HEK293 (cell line): ENCODE measurements around the gene JTB.

Experiments used
- GLIS1 ChIP-seq: fragments of 450-650 bp; formaldehyde crosslinking; IDR thresholded peaks from 2 replicates; pipeline ENCODE4 v1.5.1; 2016; ENCODE audit warnings: missing biosample characterization, missing genetic modification characterization
- INSM2 ChIP-seq: fragments of 450-650 bp; formaldehyde crosslinking; IDR thresholded peaks from 2 replicates; pipeline ENCODE4 v1.5.1; 2016; ENCODE audit warnings: missing biosample characterization, missing genetic modification characterization
- KLF1 ChIP-seq: fragments of 450-650 bp; formaldehyde crosslinking; IDR thresholded peaks from 2 replicates; pipeline ENCODE4 v1.5.1; 2016; ENCODE audit warnings: missing biosample characterization, missing genetic modification characterization
- YY1 ChIP-seq: fragments of 450-650 bp; formaldehyde crosslinking; IDR thresholded peaks from 2 replicates; pipeline ENCODE4 v1.5.1; 2018; ENCODE audit warnings: missing biosample characterization, missing genetic modification characterization
- ZBTB20 ChIP-seq: fragments of 450-650 bp; formaldehyde crosslinking; IDR thresholded peaks from 2 replicates; pipeline ENCODE4 v1.5.1; 2016; ENCODE audit warnings: missing biosample characterization, missing genetic modification characterization
- ZBTB8A ChIP-seq: fragments of 450-650 bp; formaldehyde crosslinking; IDR thresholded peaks from 2 replicates; pipeline ENCODE4 v1.5.1; 2016; ENCODE audit warnings: missing biosample characterization, missing genetic modification characterization
- ZNF184 ChIP-seq: fragments of 450-650 bp; IDR thresholded peaks from 2 replicates; pipeline ENCODE4 v1.5.1; 2018; ENCODE audit warnings: missing biosample characterization, mild to moderate bottlenecking, missing genetic modification characterization
- ZNF391 ChIP-seq: fragments of 450-650 bp; formaldehyde crosslinking; IDR thresholded peaks from 2 replicates; pipeline ENCODE4 v1.5.1; 2016; ENCODE audit warnings: low read depth, missing biosample characterization, missing genetic modification characterization, borderline replicate concordance
- ZNF514 ChIP-seq: fragments of 450-650 bp; formaldehyde crosslinking; IDR thresholded peaks from 2 replicates; pipeline ENCODE4 v1.5.1; 2016; ENCODE audit warnings: missing biosample characterization, missing genetic modification characterization
- ZNF76 ChIP-seq: fragments of 450-650 bp; formaldehyde crosslinking; IDR thresholded peaks from 2 replicates; pipeline ENCODE4; 2016; ENCODE audit warnings: low read depth, missing biosample characterization, missing genetic modification characterization, borderline replicate concordance
- ZSCAN30 ChIP-seq: fragments of 450-650 bp; IDR thresholded peaks from 2 replicates; pipeline ENCODE4 v1.5.1; 2018; ENCODE audit warnings: missing biosample characterization, mild to moderate bottlenecking, missing genetic modification characterization, moderate library complexity
- TF ChIP-seq, protein P1 (sequence below): fragments of 450-650 bp; formaldehyde crosslinking; IDR thresholded peaks from 2 replicates; pipeline ENCODE4 v1.5.1; 2016; ENCODE audit warnings: missing biosample characterization, missing genetic modification characterization

DNA sequence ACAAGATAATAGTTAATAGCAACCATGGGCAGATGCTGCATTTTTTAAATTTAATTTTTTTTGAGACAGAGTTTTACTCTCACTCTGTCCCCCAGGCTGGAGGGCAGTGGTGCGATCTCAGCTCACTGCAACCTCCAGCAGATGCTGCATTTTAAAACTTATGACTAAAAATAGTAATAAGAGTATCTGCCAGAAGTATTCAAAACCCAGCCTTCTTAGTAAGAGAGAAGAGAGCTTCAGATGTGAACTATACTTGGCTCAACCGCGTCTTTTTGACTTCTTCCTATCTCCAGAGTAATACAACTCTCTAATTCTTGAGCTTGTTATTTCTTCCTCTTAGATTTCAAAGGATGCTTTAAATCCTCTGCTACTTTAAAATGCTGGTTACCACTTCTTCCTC lies 17.7 kb upstream of the JTB start:
- TF ChIP-seq, protein P1, sequence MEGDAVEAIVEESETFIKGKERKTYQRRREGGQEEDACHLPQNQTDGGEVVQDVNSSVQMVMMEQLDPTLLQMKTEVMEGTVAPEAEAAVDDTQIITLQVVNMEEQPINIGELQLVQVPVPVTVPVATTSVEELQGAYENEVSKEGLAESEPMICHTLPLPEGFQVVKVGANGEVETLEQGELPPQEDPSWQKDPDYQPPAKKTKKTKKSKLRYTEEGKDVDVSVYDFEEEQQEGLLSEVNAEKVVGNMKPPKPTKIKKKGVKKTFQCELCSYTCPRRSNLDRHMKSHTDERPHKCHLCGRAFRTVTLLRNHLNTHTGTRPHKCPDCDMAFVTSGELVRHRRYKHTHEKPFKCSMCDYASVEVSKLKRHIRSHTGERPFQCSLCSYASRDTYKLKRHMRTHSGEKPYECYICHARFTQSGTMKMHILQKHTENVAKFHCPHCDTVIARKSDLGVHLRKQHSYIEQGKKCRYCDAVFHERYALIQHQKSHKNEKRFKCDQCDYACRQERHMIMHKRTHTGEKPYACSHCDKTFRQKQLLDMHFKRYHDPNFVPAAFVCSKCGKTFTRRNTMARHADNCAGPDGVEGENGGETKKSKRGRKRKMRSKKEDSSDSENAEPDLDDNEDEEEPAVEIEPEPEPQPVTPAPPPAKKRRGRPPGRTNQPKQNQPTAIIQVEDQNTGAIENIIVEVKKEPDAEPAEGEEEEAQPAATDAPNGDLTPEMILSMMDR (tag by site-specific recombination): no peak
- TF ChIP-seq ZBTB20 (tag by site-specific recombination): no peak
- TF ChIP-seq INSM2 (tag by site-specific recombination): no peak
- no peak for TF ChIP-seq YY1 (tag by site-specific recombination)
- no peak for TF ChIP-seq GLIS1
- TF ChIP-seq ZNF514 (tag by site-specific recombination): no peak
- TF ChIP-seq ZNF184 (tag by site-specific recombination): no peak
- no peak for TF ChIP-seq ZNF391 (tag by site-specific recombination)
- TF ChIP-seq ZBTB8A (tag by site-specific recombination): no peak
- TF ChIP-seq KLF1: no peak
- TF ChIP-seq ZSCAN30 (tag by site-specific recombination): no peak
- TF ChIP-seq ZNF76 (tag by site-specific recombination): no peak
